NCI-H1048 (cell line): Measurements from ENCODE around the gene FOXL2NB.
A peak's percentile ranks its signal among the peaks of the same experiment; 100 is the strongest.
"Not testable (repeated sequence)": the region's sequence is repeated elsewhere in the genome, so short reads cannot be mapped to it uniquely, and the experiment has no call there.

Source experiments
- DNase-seq: peaks from one replicate; lab custom pipeline; 2025; lab: John Stamatoyannopoulos, UW

FOXL2NB gene

GRCh38 chr3:138946663-138947494, at the start of gene FOXL2NB, which contains the start of gene FOXL2:
FOXL2NB (plus strand) TSS chr3:138947217; CDS start chr3:138947365, 148 bp downstream.
FOXL2 (minus strand) TSS chr3:138947137; CDS start chr3:138946722, 415 bp downstream.
- peak; percentile 14 for DNase-seq

- no peak for DNase-seq
Observed at GRCh38 chr3:138898301-138898700, 48.7 kb upstream of the FOXL2NB start.

- DNase-seq: no peak
Observed at GRCh38 chr3:138898708-138899107, 48.3 kb upstream of the FOXL2NB start.

GRCh38 chr3:138899351-138899991, 47.5 kb upstream of the FOXL2NB start:
- DNase-seq: no peak

- no peak for DNase-seq
Observed at GRCh38 chr3:138901567-138901966, 45.5 kb upstream of the FOXL2NB start.

- no peak for DNase-seq
Observed at GRCh38 chr3:138902171-138902570, 44.8 kb upstream of the FOXL2NB start.

- no peak for DNase-seq
Observed at GRCh38 chr3:138907539-138907938, 39.5 kb upstream of the FOXL2NB start.

GRCh38 chr3:138908846-138909245, 38.2 kb upstream of the FOXL2NB start:
- no peak for DNase-seq

GRCh38 chr3:138909904-138910303, 37.1 kb upstream of the FOXL2NB start:
- DNase-seq: no peak

GRCh38 chr3:138911621-138912020, 35.4 kb upstream of the FOXL2NB start:
- no peak for DNase-seq

- no peak for DNase-seq
Observed at GRCh38 chr3:138912237-138912636, 34.8 kb upstream of the FOXL2NB start.

GRCh38 chr3:138913766-138914165, 33.3 kb upstream of the FOXL2NB start:
- no peak for DNase-seq

GRCh38 chr3:138914870-138915502, 32.0 kb upstream of the FOXL2NB start:
- no peak for DNase-seq

GRCh38 chr3:138915503-138916498, 31.2 kb upstream of the FOXL2NB start:
- DNase-seq: peak; percentile 68

- no peak for DNase-seq
Observed at GRCh38 chr3:138916824-138917223, 30.2 kb upstream of the FOXL2NB start.

- DNase-seq: no peak
Observed at GRCh38 chr3:138919325-138919724, 27.7 kb upstream of the FOXL2NB start.

GRCh38 chr3:138921316-138922292, 25.4 kb upstream of the FOXL2NB start:
- DNase-seq: no peak

GRCh38 chr3:138922400-138922799, 24.6 kb upstream of the FOXL2NB start:
- not testable (repeated sequence) for DNase-seq

- DNase-seq: peak; percentile 69
Observed at GRCh38 chr3:138923531-138923994, 23.5 kb upstream of the FOXL2NB start.

- no peak for DNase-seq
Observed at GRCh38 chr3:138928727-138929372, 18.2 kb upstream of the FOXL2NB start.
